HG02943 (cell line): Measurements from ENCODE around the gene ST3GAL3.

Experiments
- ATAC-seq: cut with Tn5 transposase; IDR thresholded peaks from one replicate; pipeline ENCODE4 v1.9.1; 2021; ENCODE audit warnings: mild to moderate bottlenecking, low read depth, moderate library complexity; ENCODE audit not compliant: unreplicated experiment

Gene ST3GAL3

DNA sequence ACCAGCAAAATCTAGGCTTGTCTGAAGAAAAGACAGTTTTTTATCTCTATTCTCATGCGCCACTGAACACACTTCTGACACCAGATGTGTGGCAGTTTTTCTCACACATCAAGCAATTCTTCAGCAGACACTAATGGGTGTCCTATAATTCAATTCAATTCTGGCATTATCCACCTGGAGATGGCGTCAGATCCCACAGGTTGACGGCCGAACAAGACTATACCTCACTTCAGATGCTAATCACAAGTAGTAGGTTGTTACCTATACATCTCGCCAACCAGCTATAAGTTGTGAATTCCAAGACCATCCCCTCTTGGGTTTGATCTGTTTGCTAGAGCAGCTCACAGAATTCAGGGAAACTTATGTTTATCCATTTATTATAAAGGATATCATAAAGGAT lies 136.3 kb downstream of the ST3GAL3 start:
- no peak for ATAC-seq

DNA sequence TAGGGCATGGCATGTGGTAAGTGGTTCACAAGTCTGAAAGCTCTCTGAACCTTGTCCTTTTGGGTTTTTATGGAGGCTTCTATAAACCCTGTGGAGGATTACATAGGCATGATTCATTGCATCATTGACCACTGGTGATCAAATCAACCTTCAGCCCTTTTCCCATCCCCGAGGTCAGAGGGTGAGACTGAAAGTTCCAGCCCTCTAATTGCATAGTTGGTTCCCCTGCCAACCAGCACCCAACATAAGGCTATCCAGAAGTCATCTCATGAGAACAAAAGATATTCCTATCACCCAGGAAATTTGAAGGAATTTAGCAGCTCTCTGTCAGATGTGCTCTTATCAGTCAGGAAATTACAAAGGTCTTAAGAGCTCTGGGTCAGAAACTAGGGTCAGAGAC lies 136.8 kb downstream of the ST3GAL3 start:
- ATAC-seq = no peak

DNA sequence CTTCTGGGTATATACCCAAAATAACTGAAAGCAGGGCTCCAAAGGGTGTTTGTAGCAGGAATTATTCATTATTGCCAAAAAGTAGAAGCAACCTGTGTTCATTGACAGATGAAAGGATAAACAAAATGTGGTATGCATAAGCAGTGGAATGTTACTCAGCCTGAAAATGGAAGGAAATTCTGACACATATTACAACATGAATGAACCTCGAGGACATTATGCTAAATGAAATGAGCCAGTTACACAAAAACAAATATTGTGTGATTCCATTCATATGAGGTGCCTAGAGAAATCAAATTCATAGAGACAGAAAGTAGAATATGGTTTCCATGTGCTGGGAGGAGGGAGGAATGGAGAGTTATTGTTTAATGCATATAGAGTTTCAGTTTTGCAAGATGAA lies 140.0 kb downstream of the ST3GAL3 start:
- ATAC-seq = no peak

DNA sequence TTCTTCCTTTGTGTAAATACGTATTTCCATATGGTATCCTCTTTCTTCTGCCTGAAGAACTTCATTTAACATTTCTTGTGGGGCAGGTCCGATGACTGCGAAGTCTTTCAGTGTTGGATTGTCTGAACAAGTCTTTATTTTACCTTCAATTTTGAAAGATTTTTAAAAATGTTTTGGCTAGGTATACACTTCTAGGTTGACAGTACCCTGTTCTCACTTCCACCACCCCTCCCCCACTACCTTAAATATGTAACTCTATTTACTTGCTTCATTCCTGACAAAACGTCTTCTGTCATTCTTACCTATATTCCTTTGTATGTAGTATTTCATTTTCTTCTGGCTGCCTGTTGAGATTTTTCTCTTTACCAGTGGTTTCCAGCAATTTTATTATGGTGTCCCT lies 140.5 kb downstream of the ST3GAL3 start:
- no peak for ATAC-seq

DNA sequence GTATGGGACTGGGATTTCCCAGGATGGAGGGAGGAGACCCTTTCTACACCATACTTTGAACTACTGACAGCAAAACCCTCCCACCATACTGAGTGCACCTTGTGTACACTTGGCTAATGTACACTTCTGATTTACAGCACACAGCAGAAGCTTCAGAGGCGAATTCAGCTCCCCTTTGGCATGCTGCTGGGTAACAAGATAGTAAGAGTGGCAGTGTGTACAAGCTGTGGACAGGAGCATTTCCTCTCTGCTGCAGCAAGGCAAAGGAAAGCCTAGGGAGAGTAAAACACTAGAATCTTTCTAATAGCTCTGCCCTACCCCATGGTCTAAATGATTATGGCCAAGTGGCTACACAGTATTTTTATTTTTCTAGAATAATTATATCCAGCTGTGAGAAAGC lies 142.3 kb downstream of the ST3GAL3 start:
- no peak for ATAC-seq

DNA sequence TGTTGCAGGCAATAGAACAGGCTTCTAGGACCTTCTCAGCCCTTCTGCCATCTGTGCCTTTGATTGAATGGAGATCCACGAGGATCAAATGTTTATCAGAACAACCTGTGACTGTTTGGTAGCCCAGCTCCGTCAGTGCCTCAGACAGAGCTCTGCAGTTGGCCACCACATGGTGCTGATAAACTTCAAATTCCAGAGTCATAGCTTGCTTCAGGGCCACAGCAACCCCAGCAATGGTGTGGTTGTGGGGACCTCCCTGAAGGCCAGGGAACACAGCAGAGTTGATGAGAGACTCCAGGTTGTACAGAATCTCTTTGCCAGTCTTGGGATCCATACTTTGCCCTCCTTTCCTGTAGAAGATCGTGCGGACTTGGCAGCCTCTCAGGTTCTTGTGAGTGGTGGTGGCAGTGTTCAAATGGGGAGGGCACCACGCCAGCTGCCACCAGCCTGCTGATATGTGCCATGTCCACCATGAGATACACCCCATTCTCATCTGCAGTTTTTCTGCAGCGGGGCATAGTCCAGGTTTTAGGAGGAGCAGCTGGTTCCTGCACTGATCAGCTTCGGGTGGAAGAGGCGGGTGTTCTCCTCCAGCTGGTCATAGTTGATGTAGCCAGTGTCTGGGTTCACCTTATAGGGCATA lies 143.4 kb downstream of the ST3GAL3 start:
- ATAC-seq = no peak

DNA sequence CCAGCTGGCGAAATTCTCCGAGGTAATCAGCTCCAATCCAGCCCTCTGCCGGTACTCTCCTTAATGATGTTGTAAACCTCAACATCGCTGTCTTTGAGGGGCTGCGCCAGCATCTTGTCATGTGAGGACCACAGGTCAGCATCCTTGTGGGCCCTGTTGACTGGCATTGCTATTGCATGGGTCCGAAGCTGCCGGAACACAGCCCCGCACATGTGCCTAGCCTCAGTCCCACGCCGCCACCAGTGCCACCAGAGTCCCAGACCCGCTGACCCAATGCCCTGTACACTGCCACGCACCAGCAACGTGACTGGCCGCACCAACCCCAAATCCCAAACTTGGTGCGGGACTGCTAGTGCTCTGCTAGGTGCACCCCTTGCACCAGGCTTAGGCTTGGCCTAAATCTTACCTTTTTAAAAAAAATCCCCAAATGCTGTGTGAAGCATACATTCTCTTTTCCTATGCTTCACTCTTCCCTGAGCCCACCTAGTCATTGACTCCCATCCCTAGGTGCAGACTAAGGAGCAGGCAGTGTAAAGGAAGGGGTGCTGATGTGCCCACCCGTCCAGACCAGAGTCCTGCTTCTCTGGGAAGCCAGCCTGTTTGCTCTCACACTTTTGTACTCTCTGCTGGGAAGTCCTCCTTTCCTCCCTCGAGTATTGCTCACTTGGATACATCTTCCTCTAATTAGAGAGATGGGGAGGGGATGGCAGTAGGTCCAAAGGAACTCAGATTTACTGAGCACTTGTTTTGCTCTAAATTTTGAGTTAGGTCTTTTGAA lies 144.4 kb downstream of the ST3GAL3 start:
- no peak for ATAC-seq

DNA sequence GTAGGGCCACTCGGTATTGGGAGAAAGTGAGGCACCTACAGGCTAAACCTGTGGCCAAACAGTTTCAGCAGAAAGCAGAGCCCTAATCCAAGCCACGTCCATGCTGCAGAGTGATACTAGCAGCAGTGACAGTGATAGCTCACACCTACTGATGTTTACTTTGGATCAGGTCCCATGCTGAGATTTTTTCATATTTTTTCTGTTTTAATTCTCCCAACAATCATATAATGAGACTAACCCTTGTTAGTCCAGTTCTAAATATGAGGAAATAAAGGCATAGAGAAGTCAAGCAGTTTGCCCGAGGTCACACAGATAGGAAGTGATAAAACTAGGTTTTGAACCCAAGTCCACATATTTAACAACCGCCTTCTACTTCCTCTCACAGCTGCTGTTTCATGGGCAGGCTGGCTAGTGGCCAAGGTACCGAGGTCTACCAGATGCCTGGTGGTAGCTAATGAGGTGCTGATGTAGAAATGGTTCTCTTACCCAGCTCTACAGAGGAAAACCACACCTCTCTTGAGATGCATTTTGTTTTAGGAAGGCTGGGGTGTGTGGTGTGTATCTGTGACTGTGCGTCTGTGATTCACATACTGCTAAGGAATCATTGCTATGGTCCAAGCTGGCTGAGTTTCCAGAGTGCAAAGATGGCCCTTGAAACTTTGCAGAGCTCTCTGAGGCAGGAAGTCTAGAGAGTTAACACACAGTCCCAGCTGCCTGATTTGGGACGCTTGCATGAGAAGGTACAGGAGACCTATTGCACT lies 146.0 kb downstream of the ST3GAL3 start:
- ATAC-seq = no peak

DNA sequence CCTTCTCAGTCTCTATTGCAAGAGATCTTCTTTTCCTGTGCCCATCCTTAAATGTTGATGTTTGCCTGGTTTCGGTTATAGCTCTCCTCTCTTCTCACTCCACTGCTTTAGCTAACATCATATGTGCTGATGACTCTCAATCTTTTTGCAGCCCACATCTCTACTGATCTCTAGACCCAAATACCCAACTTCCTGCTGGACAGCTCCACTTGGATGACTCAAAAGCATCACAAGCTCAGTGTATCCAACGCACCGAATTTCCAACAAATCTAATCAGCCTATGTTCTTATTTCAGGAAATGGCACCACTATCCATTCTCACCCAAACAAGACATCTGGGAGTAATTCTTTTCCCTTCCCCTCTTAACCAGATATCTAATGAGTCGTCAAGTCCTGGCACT lies 147.1 kb downstream of the ST3GAL3 start:
- ATAC-seq = no peak

DNA sequence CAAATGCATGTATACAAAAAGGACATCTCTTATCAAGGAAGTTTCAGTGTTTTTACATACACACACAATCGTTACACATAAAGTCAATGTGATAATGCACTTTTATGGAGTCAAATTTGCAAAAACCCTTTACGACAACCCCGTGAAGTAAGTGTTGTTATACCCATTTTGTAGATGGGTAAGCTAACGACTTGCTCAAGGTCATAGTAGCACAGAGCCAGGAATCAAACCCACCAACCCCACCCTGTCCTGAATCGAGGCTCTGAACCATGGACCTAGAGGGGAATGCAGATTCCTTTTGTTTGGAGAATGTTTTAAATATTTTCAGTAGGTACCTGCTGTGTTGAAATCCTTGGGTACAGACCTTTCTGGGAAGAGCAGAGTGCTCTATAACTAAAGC lies 148.9 kb downstream of the ST3GAL3 start:
- no peak for ATAC-seq

DNA sequence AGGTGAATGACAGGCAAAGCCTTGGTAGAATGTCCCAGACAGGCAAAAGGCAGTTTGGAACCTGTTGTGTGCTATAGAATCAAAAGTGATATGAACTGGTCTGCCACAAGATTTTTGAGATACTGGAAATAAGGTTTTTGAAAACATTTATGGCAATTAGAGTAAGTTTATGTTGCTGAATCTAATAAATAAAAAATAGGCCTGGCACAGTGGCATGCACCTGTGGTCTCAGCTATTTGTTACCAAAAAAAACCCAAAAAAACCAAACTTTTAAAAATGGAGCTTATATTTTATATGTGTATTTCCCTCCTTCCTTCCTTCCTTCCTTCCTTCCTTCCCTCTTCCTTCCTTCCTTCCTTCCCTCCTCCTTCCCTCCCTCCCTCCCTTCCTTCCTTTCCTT lies 149.8 kb downstream of the ST3GAL3 start:
- no peak for ATAC-seq

DNA sequence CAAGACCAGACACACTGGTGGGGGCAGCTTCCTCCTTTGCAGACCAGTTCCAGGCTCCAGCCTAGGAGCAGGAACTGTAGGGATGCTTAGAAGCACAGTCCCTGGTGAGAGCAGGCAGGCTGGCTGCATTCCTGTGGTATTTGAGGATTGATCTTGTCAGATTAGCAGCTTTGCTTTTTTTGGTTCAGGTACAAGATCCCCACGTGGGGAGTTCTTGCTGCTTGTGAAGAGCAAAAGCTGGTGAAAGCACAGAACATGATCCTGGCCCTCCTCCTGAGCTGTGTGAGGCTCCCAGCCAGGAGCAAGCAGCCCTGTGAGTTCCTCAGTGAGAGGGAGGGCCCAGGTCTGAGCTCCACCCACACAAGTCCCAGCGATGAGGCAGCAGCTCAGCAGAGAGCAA lies 151.0 kb downstream of the ST3GAL3 start:
- ATAC-seq = no peak

DNA sequence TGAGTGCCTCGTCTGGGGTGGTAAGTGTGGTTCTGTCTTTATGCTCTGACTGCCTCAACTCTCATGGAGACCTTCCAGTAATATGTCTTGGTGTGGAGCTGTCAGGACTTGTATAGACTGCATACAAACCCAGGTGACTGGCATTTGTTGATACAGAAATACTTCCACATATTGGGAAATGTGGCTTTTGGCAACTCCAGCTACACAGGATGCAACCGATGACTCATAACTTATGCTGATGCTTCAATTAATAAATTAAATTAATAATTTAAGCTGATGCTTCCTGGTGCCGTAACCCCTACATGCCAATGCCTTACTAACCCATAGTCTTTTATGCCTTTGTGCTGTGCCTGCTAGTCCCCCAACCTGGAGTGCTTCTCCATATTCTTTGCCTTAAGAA lies 154.0 kb downstream of the ST3GAL3 start:
- ATAC-seq = no peak

DNA sequence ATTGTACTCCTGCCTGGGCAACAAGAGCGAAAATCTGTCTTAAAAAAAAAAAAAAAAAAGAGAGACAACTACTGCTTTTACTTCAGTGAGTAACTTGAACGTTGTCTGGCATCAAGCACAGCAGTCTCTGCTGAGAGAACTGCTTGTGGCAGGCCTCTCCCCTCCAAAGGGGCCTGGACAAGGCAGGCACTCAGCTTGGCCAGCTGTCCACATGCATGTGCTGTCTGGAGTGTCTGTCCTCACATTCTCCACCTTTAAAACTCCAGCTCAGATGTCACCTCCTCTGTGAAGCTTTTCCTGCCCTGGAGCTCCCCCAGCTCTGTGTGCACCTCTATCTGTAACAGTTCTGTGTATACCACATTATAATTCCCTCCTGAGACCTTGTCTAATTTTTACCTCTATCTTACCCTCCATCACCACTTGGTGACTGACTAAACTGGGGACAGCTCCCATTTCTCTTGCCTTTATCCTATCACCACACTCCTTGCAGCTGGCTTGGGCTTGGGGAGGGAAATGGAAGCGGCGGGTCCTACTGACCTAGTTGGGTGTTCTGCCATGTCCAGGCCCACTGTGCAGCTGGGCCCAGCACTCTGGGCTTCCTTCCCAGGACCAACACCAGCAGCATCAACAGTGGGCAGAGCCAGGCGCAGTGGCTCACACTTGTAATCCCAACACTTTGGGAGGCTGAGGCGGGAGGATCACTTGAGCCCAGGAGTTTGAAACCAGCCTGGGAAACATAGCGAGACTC lies 154.8 kb downstream of the ST3GAL3 start:
- ATAC-seq = no peak

DNA sequence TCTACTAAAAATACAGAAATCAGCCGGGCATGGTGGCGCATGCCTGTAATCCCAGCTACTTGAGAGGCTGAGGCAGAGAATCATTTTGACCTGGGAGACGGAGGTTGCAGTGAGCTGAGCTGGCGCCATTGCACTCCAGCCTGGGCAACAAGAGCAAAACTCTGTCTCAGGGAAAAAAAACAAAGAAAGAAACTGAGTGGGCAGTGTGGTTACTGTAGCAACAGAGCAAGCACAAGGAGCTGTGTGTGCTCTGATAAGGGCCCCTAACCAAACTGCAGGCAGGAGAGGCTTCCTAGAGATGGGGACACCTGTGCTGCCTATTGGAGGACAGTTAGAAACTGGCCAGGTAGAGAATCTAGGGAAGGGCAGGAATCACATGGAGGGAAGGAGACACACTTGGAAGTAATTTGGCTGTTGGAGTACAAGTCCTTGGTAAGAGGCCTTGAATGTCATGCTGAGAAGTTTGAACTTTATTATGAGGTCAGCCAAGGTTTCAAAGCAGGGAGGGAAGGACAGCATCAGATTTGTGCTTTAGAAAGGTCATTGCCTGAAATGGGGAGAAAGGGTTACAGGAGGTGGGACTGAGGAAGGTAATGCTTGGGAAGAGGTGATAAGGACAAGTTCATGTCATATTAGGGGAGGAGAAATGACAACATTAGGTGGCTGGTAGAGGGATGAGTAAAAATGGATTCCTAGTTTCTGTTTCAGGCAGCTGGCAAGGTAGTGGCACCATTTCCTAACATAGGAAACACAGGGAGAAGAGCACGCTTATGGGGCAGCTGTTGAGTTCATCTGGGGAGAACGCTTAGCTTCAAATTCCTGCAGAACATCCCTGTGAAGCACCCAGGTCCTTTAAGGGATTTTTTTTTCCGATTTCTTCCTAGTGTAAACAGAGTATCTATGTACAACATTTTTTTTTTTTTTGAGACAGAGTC lies 157.0 kb downstream of the ST3GAL3 start:
- no peak for ATAC-seq

DNA sequence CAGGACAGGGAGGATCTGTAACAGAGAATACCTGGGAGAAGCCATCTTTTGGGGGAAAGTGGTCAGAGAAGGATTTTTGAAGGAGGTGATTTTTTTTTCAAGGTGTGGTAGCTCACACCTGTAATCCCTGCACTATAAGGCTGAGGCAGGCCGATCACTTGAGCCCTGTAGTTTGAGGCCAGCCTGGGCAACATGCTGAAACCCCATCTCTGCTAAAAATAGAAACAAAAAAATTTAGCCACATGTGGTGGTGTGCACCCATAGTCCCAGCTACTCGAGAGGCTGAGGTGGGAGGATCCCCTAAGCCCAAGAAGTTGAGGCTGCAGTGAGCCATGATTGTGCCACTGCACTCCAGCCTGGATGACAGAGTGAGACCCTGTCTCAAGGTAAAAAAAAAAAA lies 158.9 kb downstream of the ST3GAL3 start:
- no peak for ATAC-seq

DNA sequence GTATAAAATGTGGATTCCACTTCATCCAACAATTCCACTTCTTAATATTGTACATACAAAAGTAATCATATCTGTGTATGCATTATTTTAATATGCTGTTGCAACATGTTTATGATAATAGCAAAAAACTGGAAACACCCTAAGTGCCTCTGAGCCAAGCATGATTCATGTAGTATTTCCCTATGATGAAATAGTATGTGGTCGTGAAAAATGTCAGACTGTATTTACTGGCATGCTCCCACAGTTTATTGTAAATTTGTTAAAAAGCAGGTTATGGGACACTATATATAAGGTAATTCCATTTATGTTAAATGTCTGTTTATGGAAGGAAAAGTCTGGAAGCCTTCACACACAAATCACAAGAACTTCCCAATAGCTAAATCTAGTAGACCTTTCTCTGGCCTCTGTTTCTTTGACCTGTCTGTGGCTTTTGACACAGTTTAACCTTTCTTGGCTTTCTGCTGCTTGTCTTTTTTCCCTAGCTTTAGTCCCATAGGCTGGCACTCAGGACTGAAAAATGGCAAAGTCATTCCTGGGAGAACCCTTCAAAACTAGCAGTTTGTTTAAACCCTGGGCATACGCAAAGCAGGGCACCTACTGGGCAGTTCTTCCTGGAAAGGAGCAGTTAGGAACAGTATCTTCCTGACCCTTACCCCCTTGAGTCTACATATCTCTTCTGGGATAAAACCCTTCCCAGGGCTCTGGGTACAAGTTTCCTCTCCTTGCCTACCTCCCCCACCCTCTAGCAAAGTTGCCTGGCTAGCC lies 160.8 kb downstream of the ST3GAL3 start:
- ATAC-seq = no peak

DNA sequence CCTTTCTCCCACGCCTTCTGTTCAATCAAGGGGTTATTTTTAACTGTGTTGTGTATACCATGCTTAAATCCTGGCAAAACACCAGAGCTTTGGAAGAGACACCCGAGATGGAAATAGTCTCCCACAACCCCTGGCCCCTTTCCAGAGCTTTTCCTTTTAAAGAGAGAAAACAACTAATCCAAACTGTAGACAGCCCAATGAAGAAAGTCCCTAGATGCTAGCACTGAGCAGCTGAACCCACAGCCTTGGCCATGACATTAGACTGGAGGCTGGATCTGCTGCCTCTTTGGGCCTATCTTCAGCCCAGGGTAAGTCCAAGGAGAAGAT lies 161.4 kb downstream of the ST3GAL3 start:
- ATAC-seq = no peak

DNA sequence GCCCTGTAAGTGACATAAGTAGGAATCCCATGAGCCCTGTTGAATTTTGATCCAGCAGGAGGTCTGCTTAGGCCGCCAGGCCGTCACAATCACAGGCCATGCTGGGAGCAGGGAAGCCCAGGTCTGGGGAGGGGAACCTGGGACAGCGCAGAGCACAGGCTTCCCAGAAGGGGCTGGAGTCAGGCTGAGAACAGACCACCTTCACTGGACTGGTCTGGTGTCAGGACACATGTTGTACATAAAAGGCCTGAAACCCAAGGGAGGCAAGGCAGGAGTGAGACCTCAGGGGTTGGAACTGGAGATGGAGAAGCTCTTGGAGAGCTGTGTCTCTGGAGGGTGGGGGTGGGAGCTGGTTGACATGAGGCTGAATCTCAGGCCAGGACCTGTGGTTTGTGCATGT lies 163.0 kb downstream of the ST3GAL3 start:
- ATAC-seq = no peak
